ENCODE data around the gene RHOU.

- no peak for TF ChIP-seq POLR2A (IDR thresholded peaks at IDR 0.05; ENCODE audit: low read depth, low read length)
- TF ChIP-seq TAF1 (IDR thresholded peaks at IDR 0.05; ENCODE audit: borderline replicate concordance, low read depth, low read length): no peak
- TF ChIP-seq POLR2AphosphoS5 (IDR thresholded peaks at IDR 0.05; ENCODE audit: low read depth, low read length): no peak
Observed at GRCh38 chr1:228781161-228781808, 46.0 kb downstream of the RHOU start.

All from GM12892 (cell line).